Fibroblast of lung (primary cell): Measurements from ENCODE around the gene GABRD.

Source experiments
- EZH2 ChIP-seq: IDR thresholded peaks from 2 replicates; pipeline ENCODE4 v1.5.1; 2012; ENCODE audit warnings: low read length, control low read depth, mild to moderate bottlenecking; ENCODE audit errors: missing control alignments
- TF ChIP-seq, protein P1 (sequence below), 2 donors: IDR thresholded peaks in 1 of 2; conservative IDR thresholded peaks in 1 of 2; 1 replicate in 1 of 2; 2 replicates in 1 of 2; pipeline ENCODE4 v1.5.1; 2011 to 2012; ENCODE audit warnings: low read length in 2 of 2, control low read depth in 1 of 2, inconsistent platforms in 1 of 2, low read depth in 1 of 2, mild to moderate bottlenecking in 1 of 2

DNA sequence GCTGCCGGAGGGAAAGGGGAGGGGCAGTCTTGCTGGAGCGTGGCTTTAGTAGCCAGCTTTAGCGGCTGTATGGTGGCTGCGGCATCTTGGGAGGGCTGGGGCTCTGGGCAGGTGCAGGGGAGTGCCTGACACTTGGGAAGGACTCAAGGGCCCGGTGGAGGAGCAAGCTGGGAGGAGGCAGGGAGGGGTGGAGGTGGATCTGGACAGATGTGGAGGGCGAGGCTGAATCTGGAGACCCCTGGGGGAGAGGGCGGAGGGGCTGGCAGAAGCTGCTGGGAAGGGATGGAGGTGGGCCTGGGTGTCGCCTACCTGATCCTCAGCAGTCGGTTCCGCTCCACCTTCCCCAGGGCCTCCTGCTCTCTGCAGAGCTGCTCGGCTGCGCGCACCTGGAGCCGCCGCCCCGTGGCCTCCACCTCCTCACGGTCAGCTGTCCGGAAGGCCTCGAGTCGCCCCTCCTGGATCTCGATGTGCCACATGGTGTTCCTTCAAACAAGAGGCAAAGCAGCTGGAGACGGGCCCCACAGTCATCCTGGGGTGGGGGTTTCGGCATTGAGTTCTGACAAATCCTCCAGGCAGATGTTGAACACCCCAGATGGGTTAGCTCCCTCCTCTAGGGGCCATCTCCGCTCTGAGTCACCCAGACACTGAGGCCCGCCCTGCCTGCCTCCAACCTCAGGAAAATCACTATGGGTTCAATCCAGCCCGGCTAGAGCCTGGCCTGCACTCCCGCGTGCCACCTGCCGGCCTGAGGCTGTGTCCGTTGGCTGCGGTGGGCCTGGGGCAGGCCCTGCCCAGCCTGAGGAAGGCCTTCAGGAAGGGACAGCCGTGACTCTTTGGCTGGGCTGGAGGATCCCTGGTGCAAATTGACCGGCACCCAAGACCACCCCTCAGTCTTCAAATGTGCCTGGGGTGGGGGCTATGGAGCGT, 45.2 kb upstream of the GABRD start:
- no peak for TF ChIP-seq EZH2
- TF ChIP-seq, protein P1, sequence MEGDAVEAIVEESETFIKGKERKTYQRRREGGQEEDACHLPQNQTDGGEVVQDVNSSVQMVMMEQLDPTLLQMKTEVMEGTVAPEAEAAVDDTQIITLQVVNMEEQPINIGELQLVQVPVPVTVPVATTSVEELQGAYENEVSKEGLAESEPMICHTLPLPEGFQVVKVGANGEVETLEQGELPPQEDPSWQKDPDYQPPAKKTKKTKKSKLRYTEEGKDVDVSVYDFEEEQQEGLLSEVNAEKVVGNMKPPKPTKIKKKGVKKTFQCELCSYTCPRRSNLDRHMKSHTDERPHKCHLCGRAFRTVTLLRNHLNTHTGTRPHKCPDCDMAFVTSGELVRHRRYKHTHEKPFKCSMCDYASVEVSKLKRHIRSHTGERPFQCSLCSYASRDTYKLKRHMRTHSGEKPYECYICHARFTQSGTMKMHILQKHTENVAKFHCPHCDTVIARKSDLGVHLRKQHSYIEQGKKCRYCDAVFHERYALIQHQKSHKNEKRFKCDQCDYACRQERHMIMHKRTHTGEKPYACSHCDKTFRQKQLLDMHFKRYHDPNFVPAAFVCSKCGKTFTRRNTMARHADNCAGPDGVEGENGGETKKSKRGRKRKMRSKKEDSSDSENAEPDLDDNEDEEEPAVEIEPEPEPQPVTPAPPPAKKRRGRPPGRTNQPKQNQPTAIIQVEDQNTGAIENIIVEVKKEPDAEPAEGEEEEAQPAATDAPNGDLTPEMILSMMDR (conservative IDR thresholded peaks at IDR 0.05 in 1 of 2, IDR thresholded peaks at IDR 0.05 in 1 of 2; ENCODE audit: low read depth in 1 of 2, low read length in 2 of 2) = no peak
